22Rv1 (cell line): Measurements from ENCODE around the gene KDM4B.

ENCODE experiments used
- H3K27ac ChIP-seq: fragments of 450-650 bp; 2 replicates; pipeline ENCODE4 v1.5.1; 2017
- CTCF ChIP-seq: fragments of 450-650 bp; IDR thresholded peaks from 2 replicates; pipeline ENCODE4 v1.5.1; 2017; ENCODE audit warnings: mild to moderate bottlenecking
- ZFX ChIP-seq: fragments of 450-650 bp; IDR thresholded peaks from 2 replicates; pipeline ENCODE4 v1.6.1; 2017; ENCODE audit warnings: antibody characterized with exemption, borderline replicate concordance

The KDM4B gene

GRCh38 chr19:5183616-5184015, 214.7 kb downstream of the KDM4B start:
- H3K27ac ChIP-seq: no peak overlapping the region
- TF ChIP-seq ZFX (no peak), CTCF (no peak)

GRCh38 chr19:5184930-5185329, 216.0 kb downstream of the KDM4B start:
- TF ChIP-seq ZFX (no peak), CTCF (no peak)
- no peak overlapping the region for H3K27ac ChIP-seq

DNA sequence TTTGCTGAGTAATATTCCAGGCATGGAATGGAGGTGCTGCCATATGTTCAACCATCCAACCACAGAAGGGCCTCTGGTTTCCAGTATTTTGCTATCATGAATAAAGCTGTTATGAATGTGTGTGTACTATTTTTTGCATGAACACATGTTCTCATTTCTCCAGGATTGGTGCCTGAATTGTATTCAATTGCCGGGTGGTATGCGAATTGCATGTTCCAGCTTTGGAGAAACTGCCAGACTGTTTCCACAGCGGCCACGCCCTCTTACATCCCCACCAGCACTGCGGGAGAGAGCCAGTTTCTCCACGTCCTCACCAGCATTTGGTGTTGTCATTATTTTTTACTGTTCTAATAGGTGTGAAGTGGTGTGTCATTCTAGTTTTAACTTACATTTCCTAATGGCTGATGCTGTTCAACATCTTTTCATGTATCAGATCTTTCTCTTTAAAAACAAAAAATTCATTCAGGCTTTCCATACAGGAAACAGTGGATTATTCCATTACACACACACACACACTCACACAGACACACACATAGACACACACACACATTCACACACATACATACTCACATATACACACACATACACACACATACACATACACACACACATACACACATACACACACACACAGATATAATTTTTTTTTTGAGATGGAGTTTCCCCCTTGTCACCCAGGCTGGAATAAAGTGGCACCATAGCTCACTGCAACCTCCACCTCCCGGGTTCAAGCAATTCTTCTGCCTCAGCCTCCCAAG, 217.6 kb downstream of the KDM4B start:
- no peak overlapping the region for H3K27ac ChIP-seq
- TF ChIP-seq ZFX (no peak), CTCF (no peak)

DNA sequence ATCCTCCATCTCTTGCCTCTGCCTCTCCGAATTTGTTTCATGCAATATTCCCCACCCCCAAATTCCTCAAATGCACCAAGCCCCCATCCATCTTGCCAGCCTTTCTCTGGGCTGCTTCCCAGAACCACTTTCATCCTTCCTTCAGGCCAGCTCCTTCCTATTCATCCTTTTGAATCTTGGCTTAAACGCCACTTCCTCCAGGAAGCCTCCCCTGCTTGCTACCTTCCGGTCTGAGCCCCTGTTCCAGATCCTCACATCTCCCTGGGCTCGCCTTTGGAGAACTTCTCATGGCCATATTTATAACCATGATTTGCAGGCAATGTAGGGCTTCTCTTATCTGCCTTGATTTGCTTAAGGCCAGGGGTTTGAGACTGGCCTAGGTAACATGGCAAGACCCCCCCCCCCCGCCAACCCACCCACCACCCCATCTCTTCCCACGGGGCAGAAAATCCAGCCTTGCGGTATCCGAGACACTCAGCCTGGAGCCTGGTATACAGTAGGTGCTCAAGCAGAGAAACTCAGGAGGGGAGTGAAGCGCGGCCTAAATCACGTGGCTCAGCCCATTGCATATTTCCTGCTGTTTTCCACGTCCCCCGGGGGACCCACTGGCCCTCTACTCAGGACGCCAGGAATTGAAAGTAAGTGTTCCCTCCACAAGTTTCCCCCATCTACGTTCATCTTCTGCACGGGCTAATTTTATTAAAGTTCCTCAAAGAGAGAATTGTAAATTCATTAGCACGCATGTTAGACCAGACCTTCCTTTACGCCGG, 219.8 kb downstream of the KDM4B start:
- TF ChIP-seq CTCF (no peak), ZFX (no peak)
- no peak overlapping the region for H3K27ac ChIP-seq

DNA sequence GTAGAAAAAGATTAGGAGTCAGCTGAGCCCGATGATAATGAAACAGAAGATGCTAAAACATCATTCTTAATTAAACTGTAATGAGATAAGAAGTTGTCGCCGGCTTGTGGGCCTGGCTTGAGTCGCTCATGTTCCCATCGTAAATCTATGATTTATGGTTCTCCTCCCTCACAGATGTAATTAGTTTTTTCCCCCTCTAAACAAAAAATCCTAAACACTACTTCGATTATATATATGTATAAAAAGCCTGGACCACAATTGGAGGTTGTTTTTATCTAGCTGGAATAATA, 220.3 kb downstream of the KDM4B start:
- H3K27ac ChIP-seq: no peak overlapping the region
- TF ChIP-seq ZFX: no peak
- TF ChIP-seq CTCF: no peak

GRCh38 chr19:5191091-5191490, 222.2 kb downstream of the KDM4B start:
- TF ChIP-seq ZFX (no peak), CTCF (no peak)
- no peak overlapping the region for H3K27ac ChIP-seq

GRCh38 chr19:5192568-5192967, 223.7 kb downstream of the KDM4B start:
- TF ChIP-seq CTCF (no peak), ZFX (no peak)
- H3K27ac ChIP-seq: no peak overlapping the region
